RWPE2 (cell line): ENCODE data around the gene SH2B3.

Experiments used
- ATAC-seq: fragments of 200-7000 bp; cut with Tn5 transposase; 3 replicates; pipeline ENCODE4 v1.9.1; 2021; ENCODE audit warnings: low read depth
- DNase-seq: peaks from one replicate; pipeline ENCODE4 v3.0.0-alpha.2; 2020; ENCODE audit warnings: low spot score
- H3K27ac ChIP-seq: fragments of 450-650 bp; 2 replicates; pipeline ENCODE4 v1.5.1; 2017; ENCODE audit warnings: mild to moderate bottlenecking; ENCODE audit not compliant: poor library complexity, severe bottlenecking
- H3K27me3 ChIP-seq: fragments of 250-450 bp; sonication (Bioruptor Pico); 2 replicates; pipeline ENCODE4 v1.5.1; 2021; ENCODE audit warnings: mild to moderate bottlenecking, moderate library complexity; ENCODE audit not compliant: insufficient read depth, poor library complexity, severe bottlenecking
- H3K36me3 ChIP-seq: fragments of 250-450 bp; sonication (Bioruptor Pico); 2 replicates; pipeline ENCODE4 v1.5.1; 2020; ENCODE audit warnings: low read depth, mild to moderate bottlenecking, moderate library complexity
- H3K4me1 ChIP-seq: fragments of 250-450 bp; sonication (Bioruptor Pico); 2 replicates; pipeline ENCODE4 v1.5.1; 2021; ENCODE audit warnings: mild to moderate bottlenecking, moderate library complexity; ENCODE audit not compliant: insufficient read depth, poor library complexity, severe bottlenecking
- H3K4me3 ChIP-seq: fragments of 250-450 bp; sonication (Bioruptor Pico); 2 replicates; pipeline ENCODE4 v1.5.1; 2021; ENCODE audit warnings: mild to moderate bottlenecking, moderate library complexity; ENCODE audit not compliant: severe bottlenecking
- H3K9me3 ChIP-seq: fragments of 250-450 bp; sonication (Bioruptor Pico); 2 replicates; pipeline ENCODE4 v1.5.1; 2021; ENCODE audit warnings: mild to moderate bottlenecking, moderate library complexity; ENCODE audit not compliant: severe bottlenecking
- CTCF ChIP-seq: fragments of 450-650 bp; IDR thresholded peaks from one replicate; pipeline ENCODE4 v1.5.1; 2017; ENCODE audit warnings: mild to moderate bottlenecking, moderate library complexity; ENCODE audit not compliant: poor library complexity, severe bottlenecking

SH2B3 gene

GRCh38 chr12:111412830-111413441 is 7.2 kb downstream of the SH2B3 start:
- H3K4me1 ChIP-seq = peaks cover 38% of the 10 kb centered on the region

GRCh38 chr12:111413442-111414086 is 7.8 kb downstream of the SH2B3 start:
- peaks cover 34% of the 10 kb centered on the region for H3K4me1 ChIP-seq
- peak overlapping the region; percentile 79 for H3K27ac ChIP-seq
- DNase-seq (no peak), ATAC-seq (peak; percentile 17; the same call in 2 of the 3 replicates)
- H3K4me3 ChIP-seq = no peak overlapping the region
- no peak for TF ChIP-seq CTCF
- no peaks in the 10 kb centered on the region for H3K27me3 ChIP-seq
- H3K9me3 ChIP-seq = no peaks in the 10 kb centered on the region
- peaks cover 9% of the 10 kb centered on the region for H3K36me3 ChIP-seq

More at GRCh38 chr12:111412830-111413441, 7.2 kb downstream of the SH2B3 start:
- DNase-seq (no peak), ATAC-seq (no peak)
- H3K9me3 ChIP-seq = no peaks in the 10 kb centered on the region
- TF ChIP-seq CTCF = no peak
- H3K4me3 ChIP-seq = no peak overlapping the region
- H3K27ac ChIP-seq = peak overlapping the region; percentile 79
- H3K27me3 ChIP-seq = no peaks in the 10 kb centered on the region
- peaks cover 9% of the 10 kb centered on the region for H3K36me3 ChIP-seq

- ATAC-seq = no peak
- Histone ChIP-seq H3K9me3 (no peaks in the 10 kb centered on the region), H3K27me3 (no peaks in the 10 kb centered on the region), H3K4me1 (peaks cover 22% of the 10 kb centered on the region), H3K27ac (no peak overlapping the region), H3K4me3 (no peak overlapping the region), H3K36me3 (peaks cover 19% of the 10 kb centered on the region)
- TF ChIP-seq CTCF = no peak
- DNase-seq = no peak
These were observed 9.1 kb downstream of the SH2B3 start for GRCh38 chr12:111414711-111415252.

GRCh38 chr12:111417290-111417689 is 11.6 kb downstream of the SH2B3 start:
- ATAC-seq = no peak
- no peak overlapping the region for H3K4me3 ChIP-seq
- DNase-seq = no peak
- peaks cover 35% of the 10 kb centered on the region for H3K36me3 ChIP-seq
- TF ChIP-seq CTCF = no peak
- no peaks in the 10 kb centered on the region for H3K27me3 ChIP-seq
- H3K4me1 ChIP-seq = peaks cover 9% of the 10 kb centered on the region
- H3K27ac ChIP-seq = no peak overlapping the region
- no peaks in the 10 kb centered on the region for H3K9me3 ChIP-seq
